Measurements from ENCODE around the gene ARHGAP35.

Gene ARHGAP35

DNA sequence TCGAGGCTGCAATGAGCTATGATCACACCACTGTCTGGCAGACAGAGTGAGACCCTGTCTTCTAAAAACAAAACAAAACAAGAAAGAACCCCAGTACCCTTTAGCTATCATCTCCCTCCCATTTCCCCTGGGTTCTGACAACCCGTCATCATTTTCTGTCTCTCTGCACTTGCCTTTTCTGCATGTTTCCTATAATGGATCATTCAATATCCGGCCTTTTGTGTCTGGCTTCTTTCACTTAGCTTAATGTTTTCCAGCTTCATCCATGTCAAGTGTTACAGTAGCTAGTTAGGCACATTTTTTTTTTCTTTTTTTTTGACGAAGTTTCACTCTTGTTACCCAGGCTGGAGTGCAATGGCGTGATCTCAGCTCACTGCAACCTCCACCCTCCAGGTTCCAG is 26.7 kb upstream of the ARHGAP35 start:
- Histone ChIP-seq H2BK120ac (ENCODE audit: insufficient read depth, low read length, poor library complexity) (no peak overlapping the region), H3K9me3 (ENCODE audit: insufficient read depth, low read depth, low read length) (peaks cover 2% of the 10 kb centered on the region), H2AK5ac (ENCODE audit: low read length) (no peak overlapping the region), H3K9ac (ENCODE audit: low read length) (no peak overlapping the region), H3K4me2 (ENCODE audit: low read length) (no peak overlapping the region), H3K79me1 (ENCODE audit: low read length) (peaks cover 7% of the 10 kb centered on the region), H2BK5ac (ENCODE audit: low read depth, low read length, poor library complexity) (no peak overlapping the region), H3K4me3 (ENCODE audit: low read depth, low read length) (no peak overlapping the region), H3K14ac (ENCODE audit: low read length) (no peak overlapping the region), H4K91ac (ENCODE audit: low read depth, low read length) (no peak overlapping the region), H3K36me3 (ENCODE audit: control insufficient read depth in 1 of 2, insufficient read depth in 2 of 2, low read length in 2 of 2) (peaks cover 21 to 23% of the 10 kb centered on the region in 2 experiments), H3K27me3 (ENCODE audit: insufficient read depth, low read length) (no peaks in the 10 kb centered on the region), H4K8ac (ENCODE audit: low read depth, low read length) (no peak overlapping the region), H3K23ac (ENCODE audit: low read length) (no peak overlapping the region), H2BK12ac (ENCODE audit: low read length) (no peak overlapping the region), H4K12ac (ENCODE audit: low read depth, low read length) (no peak overlapping the region), H3K4ac (ENCODE audit: low read depth, low read length) (no peak overlapping the region), H2AFZ (ENCODE audit: insufficient read depth, low read length, poor library complexity) (no peak overlapping the region), H3K79me2 (ENCODE audit: control insufficient read depth, insufficient read depth, low read length, poor library complexity) (no peaks in the 10 kb centered on the region), H3K18ac (ENCODE audit: low read length) (no peak overlapping the region), H3K27ac (ENCODE audit: low read depth, low read length) (no peak overlapping the region), H3K4me1 (ENCODE audit: control insufficient read depth in 1 of 2, insufficient read depth in 2 of 2, low read length in 2 of 2) (peaks cover 3 to 4% of the 10 kb centered on the region in 2 experiments)
- no CpG with 5 or more reads among the region's 5 CpGs for WGBS (ENCODE audit: extremely low coverage, insufficient coverage, insufficient read length)
- no peak for DNase-seq

DNA sequence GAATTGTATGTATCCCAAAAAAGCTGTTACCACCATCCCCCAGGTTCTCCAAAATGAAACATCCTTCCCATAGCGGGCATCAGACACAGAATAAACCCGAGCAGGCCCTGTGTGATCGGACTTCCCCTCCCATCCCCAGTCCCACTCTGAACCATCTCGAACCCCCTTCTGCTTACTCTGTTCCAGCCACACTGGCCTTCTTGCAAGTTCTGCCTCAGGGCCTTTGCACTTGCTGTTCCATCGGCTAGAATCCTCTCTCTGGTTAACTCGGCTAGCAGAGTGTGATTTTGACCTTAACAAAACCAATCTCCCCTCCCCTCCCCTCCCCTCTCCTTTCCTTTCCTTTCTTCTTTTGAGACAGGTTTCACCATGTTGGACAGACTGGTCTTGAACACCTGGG is 25.8 kb upstream of the ARHGAP35 start:
- H3K27ac ChIP-seq (ENCODE audit: low read depth, low read length) = no peak overlapping the region
- no peak overlapping the region for H4K12ac ChIP-seq (ENCODE audit: low read depth, low read length)
- H3K79me2 ChIP-seq (ENCODE audit: control insufficient read depth, insufficient read depth, low read length, poor library complexity) = no peaks in the 10 kb centered on the region
- no peaks in the 10 kb centered on the region for H3K27me3 ChIP-seq (ENCODE audit: insufficient read depth, low read length)
- peaks cover under 1% of the 10 kb centered on the region for H3K79me1 ChIP-seq (ENCODE audit: low read length)
- no peak overlapping the region for H3K4me2 ChIP-seq (ENCODE audit: low read length)
- no peak overlapping the region for H3K18ac ChIP-seq (ENCODE audit: low read length)
- H3K4me1 ChIP-seq (ENCODE audit: control insufficient read depth in 1 of 2, insufficient read depth in 2 of 2, low read length in 2 of 2) = no peaks in the 10 kb centered on the region
- H2BK5ac ChIP-seq (ENCODE audit: low read depth, low read length, poor library complexity) = no peak overlapping the region
- no peak overlapping the region for H2AK5ac ChIP-seq (ENCODE audit: low read length)
- no peak overlapping the region for H3K4me3 ChIP-seq (ENCODE audit: low read depth, low read length)
- no peak overlapping the region for H2BK120ac ChIP-seq (ENCODE audit: insufficient read depth, low read length, poor library complexity)
- no CpG with 5 or more reads among the region's 6 CpGs for WGBS (ENCODE audit: extremely low coverage, insufficient coverage, insufficient read length)
- DNase-seq = no peak
- no peak overlapping the region for H2BK12ac ChIP-seq (ENCODE audit: low read length)
- no peak overlapping the region for H2AFZ ChIP-seq (ENCODE audit: insufficient read depth, low read length, poor library complexity)
- no peak overlapping the region for H3K14ac ChIP-seq (ENCODE audit: low read length)
- no peak overlapping the region for H3K9ac ChIP-seq (ENCODE audit: low read length)
- no peak overlapping the region for H3K4ac ChIP-seq (ENCODE audit: low read depth, low read length)
- H4K91ac ChIP-seq (ENCODE audit: low read depth, low read length) = no peak overlapping the region
- no peak overlapping the region for H4K8ac ChIP-seq (ENCODE audit: low read depth, low read length)
- H3K23ac ChIP-seq (ENCODE audit: low read length) = no peak overlapping the region
- peaks cover 29 to 31% of the 10 kb centered on the region in 2 experiments for H3K36me3 ChIP-seq (ENCODE audit: control insufficient read depth in 1 of 2, insufficient read depth in 2 of 2, low read length in 2 of 2)
- H3K9me3 ChIP-seq (ENCODE audit: insufficient read depth, low read depth, low read length) = peaks cover 2% of the 10 kb centered on the region

- H3K9me3 ChIP-seq (ENCODE audit: insufficient read depth, low read depth, low read length) = peaks cover 2% of the 10 kb centered on the region
- no peaks in the 10 kb centered on the region for H3K27me3 ChIP-seq (ENCODE audit: insufficient read depth, low read length)
- H3K18ac ChIP-seq (ENCODE audit: low read length) = no peak overlapping the region
- H4K8ac ChIP-seq (ENCODE audit: low read depth, low read length) = no peak overlapping the region
- H3K79me2 ChIP-seq (ENCODE audit: control insufficient read depth, insufficient read depth, low read length, poor library complexity) = no peaks in the 10 kb centered on the region
- H2AK5ac ChIP-seq (ENCODE audit: low read length) = no peak overlapping the region
- H3K9ac ChIP-seq (ENCODE audit: low read length) = no peak overlapping the region
- WGBS (ENCODE audit: extremely low coverage, insufficient coverage, insufficient read length) = no CpG with 5 or more reads among the region's 20 CpGs
- H4K12ac ChIP-seq (ENCODE audit: low read depth, low read length) = no peak overlapping the region
- H2AFZ ChIP-seq (ENCODE audit: insufficient read depth, low read length, poor library complexity) = no peak overlapping the region
- peaks cover 6% of the 10 kb centered on the region for H3K79me1 ChIP-seq (ENCODE audit: low read length)
- no peak overlapping the region for H3K27ac ChIP-seq (ENCODE audit: low read depth, low read length)
- no peak overlapping the region for H2BK5ac ChIP-seq (ENCODE audit: low read depth, low read length, poor library complexity)
- H2BK12ac ChIP-seq (ENCODE audit: low read length) = no peak overlapping the region
- no peak overlapping the region for H3K14ac ChIP-seq (ENCODE audit: low read length)
- no peak overlapping the region for H3K4me3 ChIP-seq (ENCODE audit: low read depth, low read length)
- no peak for DNase-seq
- H3K4ac ChIP-seq (ENCODE audit: low read depth, low read length) = no peak overlapping the region
- no peak overlapping the region for H3K4me2 ChIP-seq (ENCODE audit: low read length)
- H3K23ac ChIP-seq (ENCODE audit: low read length) = no peak overlapping the region
- no peak overlapping the region for H2BK120ac ChIP-seq (ENCODE audit: insufficient read depth, low read length, poor library complexity)
- peaks cover 49 to 53% of the 10 kb centered on the region in 2 experiments for H3K36me3 ChIP-seq (ENCODE audit: control insufficient read depth in 1 of 2, insufficient read depth in 2 of 2, low read length in 2 of 2)
- H4K91ac ChIP-seq (ENCODE audit: low read depth, low read length) = no peak overlapping the region
- H3K4me1 ChIP-seq (ENCODE audit: control insufficient read depth in 1 of 2, insufficient read depth in 2 of 2, low read length in 2 of 2) = peaks cover 7 to 15% of the 10 kb centered on the region in 2 experiments
Observed at GRCh38 chr19:46838160-46838559, 22.6 kb upstream of the ARHGAP35 start.

DNA sequence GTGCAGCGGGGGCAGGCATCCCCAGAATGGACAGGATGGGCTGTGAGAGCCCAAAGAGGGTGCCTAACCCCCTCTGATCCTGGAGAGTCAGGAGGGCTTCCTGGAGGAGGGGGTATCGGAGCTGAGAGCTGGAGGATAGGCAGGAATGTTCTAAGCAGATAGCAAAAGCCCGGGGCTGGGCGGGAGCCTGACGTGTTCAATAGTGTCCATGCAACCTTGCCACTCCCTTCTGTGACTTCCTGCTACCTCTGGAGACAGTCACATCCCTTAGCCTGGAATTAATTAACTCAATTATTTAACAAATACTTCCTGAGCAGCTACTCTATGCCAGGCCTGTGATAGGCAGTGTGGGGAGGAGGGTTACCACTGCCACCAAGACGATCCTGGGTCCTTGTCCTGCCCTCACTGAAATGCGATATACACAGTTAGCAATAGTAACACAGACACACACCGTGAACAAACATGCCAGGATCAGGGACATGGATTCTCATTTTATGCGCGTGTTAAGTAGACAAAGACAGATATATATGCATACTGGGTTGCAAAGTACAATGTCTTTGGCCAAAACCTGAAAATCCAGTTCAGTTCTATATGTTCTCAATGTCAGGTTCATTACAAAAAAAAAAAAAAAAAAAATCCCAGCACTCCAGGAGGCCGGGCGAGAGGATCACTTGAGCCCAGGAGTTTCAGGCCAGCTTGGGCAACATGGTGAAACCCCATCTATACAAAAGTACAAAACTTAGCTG is 20.9 kb upstream of the ARHGAP35 start:
- Histone ChIP-seq H3K27me3 (ENCODE audit: insufficient read depth, low read length) (no peaks in the 10 kb centered on the region), H3K4me3 (ENCODE audit: low read depth, low read length) (no peak overlapping the region), H3K4me1 (ENCODE audit: control insufficient read depth in 1 of 2, insufficient read depth in 2 of 2, low read length in 2 of 2) (peaks cover 20 to 26% of the 10 kb centered on the region in 2 experiments), H2BK120ac (ENCODE audit: insufficient read depth, low read length, poor library complexity) (no peak overlapping the region), H3K4ac (ENCODE audit: low read depth, low read length) (no peak overlapping the region), H2AFZ (ENCODE audit: insufficient read depth, low read length, poor library complexity) (no peak overlapping the region), H3K9me3 (ENCODE audit: insufficient read depth, low read depth, low read length) (peaks cover 1% of the 10 kb centered on the region), H2AK5ac (ENCODE audit: low read length) (peak overlapping the region; percentile 7), H4K91ac (ENCODE audit: low read depth, low read length) (no peak overlapping the region), H3K27ac (ENCODE audit: low read depth, low read length) (no peak overlapping the region), H3K79me2 (ENCODE audit: control insufficient read depth, insufficient read depth, low read length, poor library complexity) (no peaks in the 10 kb centered on the region), H3K9ac (ENCODE audit: low read length) (peak overlapping the region; percentile 20), H2BK5ac (ENCODE audit: low read depth, low read length, poor library complexity) (no peak overlapping the region), H3K4me2 (ENCODE audit: low read length) (no peak overlapping the region), H3K79me1 (ENCODE audit: low read length) (peaks cover 17% of the 10 kb centered on the region), H3K36me3 (ENCODE audit: control insufficient read depth in 1 of 2, insufficient read depth in 2 of 2, low read length in 2 of 2) (peaks cover 54 to 64% of the 10 kb centered on the region in 2 experiments), H4K8ac (ENCODE audit: low read depth, low read length) (no peak overlapping the region), H4K12ac (ENCODE audit: low read depth, low read length) (no peak overlapping the region), H3K18ac (ENCODE audit: low read length) (peak overlapping the region; percentile 49), H2BK12ac (ENCODE audit: low read length) (peak overlapping the region; percentile 47), H3K23ac (ENCODE audit: low read length) (no peak overlapping the region), H3K14ac (ENCODE audit: low read length) (no peak overlapping the region)
- DNase-seq = peak in 1 of 2 donors; percentile 46
- no CpG with 5 or more reads among the region's 12 CpGs for WGBS (ENCODE audit: extremely low coverage, insufficient coverage, insufficient read length)

Measured in trophoblast cell (in vitro differentiated cells and primary cell).